Anterior cingulate cortex (tissue), 58 donors: ENCODE data around the gene PLK2.

Experiments used
- DNase-seq, 58 donors: peaks; one replicate each; lab custom pipeline; 2025; lab: John Stamatoyannopoulos, UW

The PLK2 gene

GRCh38 chr5:58460002-58460731 lies at the start of gene PLK2:
TSS of gene PLK2 (minus strand) at chr5:58460086. CDS start at chr5:58459959, 127 bp downstream.
- DNase-seq = peak; percentile 40 to 98 (median 92)

GRCh38 chr5:58507715-58508114 lies 47.8 kb upstream of the PLK2 start:
- no peak for DNase-seq

DNA sequence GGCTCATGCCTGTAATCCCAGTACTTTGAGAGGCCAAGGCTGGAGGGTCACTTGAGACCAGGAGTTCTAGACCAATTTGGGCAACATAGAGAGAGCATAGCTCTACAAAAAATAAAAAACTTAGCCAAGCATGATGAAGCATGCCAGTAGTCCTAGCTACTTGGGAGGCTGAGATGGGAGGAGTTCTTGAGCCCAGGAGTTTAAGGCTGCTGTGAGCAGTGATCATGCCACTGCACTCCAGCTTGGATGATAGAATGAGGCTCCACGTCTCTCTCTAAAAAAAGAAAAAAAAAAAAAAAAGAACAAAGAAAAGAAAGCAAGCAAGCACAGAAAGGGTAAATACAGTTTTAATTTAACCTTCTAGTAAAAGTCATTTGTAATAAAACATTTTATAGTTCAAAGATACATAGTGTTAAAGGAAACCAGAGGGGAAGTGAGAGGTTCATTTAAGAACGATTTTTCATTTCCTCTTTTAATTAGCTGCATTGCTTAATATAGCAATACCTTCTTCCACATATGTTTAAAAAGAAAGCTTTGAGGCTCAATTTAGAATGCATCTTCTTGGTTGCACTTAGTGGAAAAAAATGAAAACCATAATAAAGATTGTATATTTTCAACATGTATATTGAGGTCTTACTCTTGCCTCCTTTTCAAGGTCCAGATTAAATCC lies 46.2 kb upstream of the PLK2 start:
- no peak for DNase-seq

- no peak for DNase-seq
Measured at GRCh38 chr5:58505502-58505901, 45.6 kb upstream of the PLK2 start.

DNA sequence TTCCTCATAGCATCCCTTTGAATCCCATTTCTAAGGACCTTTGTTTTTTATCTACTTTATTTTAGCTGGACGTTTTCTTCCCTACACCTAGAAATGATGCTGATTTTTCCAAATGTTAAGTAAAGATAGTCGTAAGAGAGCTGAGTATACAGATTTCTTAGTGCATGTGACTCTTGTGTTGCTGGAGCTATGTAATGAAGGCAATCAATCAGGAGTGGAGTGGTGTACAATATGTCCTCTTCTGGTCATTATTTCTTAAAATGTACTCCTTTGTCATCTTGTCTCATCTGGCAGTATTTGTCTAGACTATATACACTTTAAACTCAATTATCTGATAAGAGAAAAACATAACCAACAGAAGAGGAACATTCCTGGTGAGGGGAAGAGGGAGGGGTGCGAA lies 44.9 kb upstream of the PLK2 start:
- no peak for DNase-seq

DNA sequence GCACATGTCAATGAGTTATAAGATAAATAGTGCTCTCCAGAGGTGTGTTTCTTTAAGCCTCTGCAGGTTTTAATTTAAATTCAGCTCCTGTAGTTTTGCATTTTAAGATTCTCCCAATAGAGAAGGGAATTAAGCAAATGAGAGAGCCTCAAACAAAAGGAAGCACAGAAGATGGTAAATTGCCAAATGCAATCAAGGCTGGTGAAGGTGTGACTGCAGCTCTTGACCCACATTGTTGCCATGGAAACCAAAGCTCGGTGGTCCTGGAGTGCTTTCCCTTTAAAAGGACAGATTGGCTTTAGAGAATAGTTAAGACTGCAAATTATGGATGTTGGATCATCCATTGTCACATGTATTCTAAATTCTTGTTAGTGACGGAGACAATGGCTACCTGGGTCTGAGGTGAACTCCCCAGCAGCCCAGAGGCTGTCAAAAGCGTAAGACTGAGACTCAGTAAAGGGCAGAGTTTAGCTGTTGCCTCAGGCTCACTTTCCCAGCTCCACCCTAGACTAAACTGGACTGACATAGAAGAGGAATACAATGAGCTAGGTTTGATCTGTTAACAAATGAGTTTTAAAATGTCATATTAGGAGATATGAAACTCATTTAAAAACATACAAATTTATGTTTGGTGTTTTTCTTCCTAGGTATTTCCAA lies 43.6 kb upstream of the PLK2 start:
- DNase-seq = no peak

- DNase-seq = no peak
Measured at GRCh38 chr5:58501778-58502417, 42.0 kb upstream of the PLK2 start.

DNA sequence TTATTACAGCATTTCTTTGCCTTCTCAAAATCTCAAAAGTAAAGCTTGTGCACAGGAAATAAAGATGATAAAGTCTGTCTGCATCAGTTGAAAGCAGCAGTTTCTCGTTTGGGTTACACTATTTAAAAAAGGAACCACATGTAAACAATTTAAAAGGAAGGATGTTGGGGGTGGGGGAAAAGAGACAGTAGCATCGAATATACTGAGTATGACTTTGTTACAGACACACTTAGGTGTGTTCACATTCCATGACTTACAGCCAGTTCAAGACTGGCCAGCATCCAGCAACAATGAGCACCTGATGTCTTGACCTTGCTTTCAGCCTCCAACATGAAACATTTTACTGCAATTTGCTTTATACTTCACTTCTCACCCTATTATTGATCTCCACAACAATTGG lies 40.1 kb upstream of the PLK2 start:
- DNase-seq = no peak

- no peak for DNase-seq
Measured at GRCh38 chr5:58499231-58499630, 39.3 kb upstream of the PLK2 start.

DNA sequence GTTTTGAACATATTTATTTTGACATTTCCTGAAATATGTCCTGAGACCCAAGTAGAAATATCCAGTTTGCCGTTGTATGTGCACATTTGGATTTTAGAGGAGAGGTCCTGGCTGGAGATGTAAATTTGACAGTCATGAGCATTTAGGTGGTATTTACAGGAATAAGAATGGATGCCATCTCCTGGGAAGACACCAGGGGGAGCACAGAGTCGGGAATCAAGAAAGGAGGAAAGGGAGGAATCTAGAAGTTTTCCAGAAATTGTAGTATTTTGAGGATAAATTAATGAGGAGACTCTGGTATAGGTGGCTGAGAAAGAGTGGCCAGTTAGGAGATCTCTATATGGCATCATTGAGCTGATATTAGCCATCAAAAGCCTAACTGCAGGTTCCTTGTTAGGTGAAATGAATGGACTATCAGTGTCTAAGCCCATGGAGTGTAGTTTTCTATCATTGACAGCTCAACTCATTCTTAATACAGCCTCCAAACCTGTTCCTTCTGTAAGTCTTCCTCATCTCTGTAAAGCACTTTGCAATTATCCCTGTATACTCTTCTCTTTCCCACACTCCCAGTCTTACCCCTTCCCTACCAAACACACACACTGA lies 38.6 kb upstream of the PLK2 start:
- peak in 22 of 58 donors; percentile 1 to 63 (median 12) for DNase-seq

- no peak for DNase-seq
Measured at GRCh38 chr5:58497921-58498320, 38.0 kb upstream of the PLK2 start.

GRCh38 chr5:58497386-58497785 lies 37.5 kb upstream of the PLK2 start:
- DNase-seq = no peak

GRCh38 chr5:58496488-58496887 lies 36.6 kb upstream of the PLK2 start:
- no peak for DNase-seq

GRCh38 chr5:58493141-58493540 lies 33.3 kb upstream of the PLK2 start:
- no peak for DNase-seq

DNA sequence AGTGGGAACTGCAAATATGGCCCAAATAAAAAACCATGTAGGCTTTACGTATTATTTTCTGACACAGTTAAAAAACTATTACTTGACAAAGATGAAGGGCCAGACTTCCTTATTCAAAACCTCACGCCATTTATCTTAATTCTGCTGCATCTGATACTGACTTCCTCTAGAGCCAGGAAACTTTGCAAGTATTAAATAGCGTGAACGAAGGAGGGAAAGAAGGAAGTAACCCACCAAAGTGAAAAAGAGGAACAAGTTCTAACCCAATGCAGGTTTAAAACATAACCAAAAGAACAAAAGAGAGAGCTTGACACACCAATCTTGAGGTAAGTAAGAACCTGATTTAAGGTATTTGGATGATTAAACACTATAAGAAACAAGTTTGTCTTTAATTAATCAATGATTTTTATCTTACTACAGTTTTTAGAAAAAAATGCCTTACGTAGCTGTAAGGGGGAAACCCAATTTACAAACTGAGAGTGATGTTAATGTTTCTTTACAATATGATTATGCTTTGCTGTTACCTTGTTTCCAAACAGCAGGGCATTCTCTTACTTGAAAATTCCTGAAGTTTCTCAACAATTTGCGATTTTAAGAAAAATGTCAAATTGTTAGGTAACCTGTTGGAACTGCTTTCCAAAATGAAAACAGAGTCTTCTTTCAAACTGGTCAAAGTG lies 31.5 kb upstream of the PLK2 start, which contains the start of gene GAPT:
TSS of gene GAPT (plus strand) at position 220 of the 677 bp plus-strand sequence. CDS start 3,102 bp downstream, outside the sequence.
- no peak for DNase-seq

- no peak for DNase-seq
Measured at GRCh38 chr5:58490402-58491050, 30.6 kb upstream of the PLK2 start.

- DNase-seq = no peak
Measured at GRCh38 chr5:58486290-58486689, 26.4 kb upstream of the PLK2 start.

DNA sequence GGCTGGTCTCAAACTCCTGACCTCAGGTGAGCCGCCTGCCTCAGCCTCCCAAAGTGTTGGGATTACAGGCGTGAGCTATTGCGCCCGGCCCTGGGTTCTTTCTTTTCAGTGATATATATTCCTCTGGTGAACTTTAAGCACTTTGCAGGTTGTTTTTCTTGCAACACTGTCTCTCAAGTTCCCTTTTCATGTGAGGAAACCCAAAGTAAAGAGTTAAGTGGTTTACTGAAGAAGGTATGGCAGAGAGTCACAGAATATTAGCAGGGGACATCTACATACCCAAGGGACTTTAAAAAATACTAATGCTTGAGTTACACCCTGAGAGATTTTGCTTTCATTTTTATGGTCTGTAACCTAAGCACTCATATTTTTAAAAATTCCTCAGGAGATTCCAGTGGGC lies 24.6 kb upstream of the PLK2 start:
- DNase-seq = no peak

DNA sequence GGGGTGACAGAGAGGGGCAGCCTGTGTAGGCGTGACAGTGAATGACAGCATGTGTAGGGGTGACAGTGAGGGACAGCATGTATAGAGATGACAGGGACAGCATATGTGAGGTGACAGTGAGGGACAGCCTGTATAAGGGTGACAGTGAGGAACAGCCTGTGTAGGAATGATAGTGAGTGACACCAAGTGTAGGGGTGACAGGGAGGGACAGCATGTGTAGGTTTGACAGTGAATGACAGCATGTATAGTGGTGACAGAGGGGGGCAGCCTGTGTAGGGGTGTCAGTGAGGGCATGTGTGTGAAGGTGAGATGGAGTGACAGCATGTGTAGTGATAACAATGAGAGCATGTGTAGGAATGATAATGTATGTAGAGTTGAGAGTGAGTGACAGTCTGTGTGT lies 22.6 kb upstream of the PLK2 start:
- DNase-seq = no peak

DNA sequence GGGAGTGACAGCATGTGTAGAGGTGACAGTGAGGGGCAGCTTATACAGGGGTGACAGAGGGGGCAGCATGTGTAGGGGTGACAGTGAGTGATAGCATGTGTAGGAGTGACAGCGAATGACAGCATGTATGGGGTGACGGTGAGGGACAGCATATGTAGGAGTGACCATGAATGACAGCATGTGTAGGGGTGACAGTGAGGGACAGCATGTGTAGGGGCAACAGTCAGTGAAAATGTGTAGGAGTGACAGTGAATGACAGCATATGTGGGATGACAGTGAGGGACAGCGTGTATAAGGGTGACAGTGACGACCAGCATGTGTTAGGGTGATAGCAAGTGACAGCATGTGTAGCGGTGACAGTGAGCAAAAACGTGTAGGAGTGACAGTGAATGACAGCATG lies 21.9 kb upstream of the PLK2 start:
- no peak for DNase-seq
